Testis (tissue), 2 donors: ENCODE data around the gene ADH5.
"Not testable (repeated sequence)": the region's sequence is repeated elsewhere in the genome, so short reads cannot be mapped to it uniquely, and the experiment has no call there.

ENCODE experiments used
- POLR2A ChIP-seq: fragments of 450-650 bp; IDR thresholded peaks from one replicate; pipeline ENCODE4 v1.6.1; 2017; ENCODE audit warnings: antibody characterized with exemption, mild to moderate bottlenecking, moderate library complexity
- TF ChIP-seq, protein P1 (sequence below), 3 experiments: fragments of 450-650 bp in 2 of 3; fragments of 200-600 bp in 1 of 3; sonication (generic) in 1 of 3; IDR thresholded peaks; one replicate each; pipeline ENCODE4 v1.5.1; 2016 to 2019; ENCODE audit warnings: antibody characterized with exemption in 3 of 3, mild to moderate bottlenecking in 2 of 3, moderate library complexity in 1 of 3

DNA sequence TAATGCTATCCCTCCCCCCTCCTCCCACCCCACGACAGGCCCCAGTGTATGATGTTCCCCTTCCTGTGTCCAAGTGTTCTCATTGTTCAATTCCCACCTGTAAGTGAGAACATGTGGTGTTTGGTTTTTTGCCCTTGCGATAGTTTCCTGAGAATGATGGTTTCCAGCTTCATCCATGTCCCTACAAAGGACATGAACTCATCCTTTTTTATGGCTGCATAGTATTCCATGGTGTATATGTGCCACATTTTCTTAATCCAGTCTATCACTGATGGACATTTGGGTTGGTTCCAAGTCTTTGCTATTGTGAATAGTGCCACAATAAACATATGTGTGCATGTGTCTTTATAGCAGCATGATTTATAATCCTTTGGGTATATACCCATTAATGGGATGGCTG, 23.1 kb downstream of the ADH5 start:
- TF ChIP-seq, protein P1, sequence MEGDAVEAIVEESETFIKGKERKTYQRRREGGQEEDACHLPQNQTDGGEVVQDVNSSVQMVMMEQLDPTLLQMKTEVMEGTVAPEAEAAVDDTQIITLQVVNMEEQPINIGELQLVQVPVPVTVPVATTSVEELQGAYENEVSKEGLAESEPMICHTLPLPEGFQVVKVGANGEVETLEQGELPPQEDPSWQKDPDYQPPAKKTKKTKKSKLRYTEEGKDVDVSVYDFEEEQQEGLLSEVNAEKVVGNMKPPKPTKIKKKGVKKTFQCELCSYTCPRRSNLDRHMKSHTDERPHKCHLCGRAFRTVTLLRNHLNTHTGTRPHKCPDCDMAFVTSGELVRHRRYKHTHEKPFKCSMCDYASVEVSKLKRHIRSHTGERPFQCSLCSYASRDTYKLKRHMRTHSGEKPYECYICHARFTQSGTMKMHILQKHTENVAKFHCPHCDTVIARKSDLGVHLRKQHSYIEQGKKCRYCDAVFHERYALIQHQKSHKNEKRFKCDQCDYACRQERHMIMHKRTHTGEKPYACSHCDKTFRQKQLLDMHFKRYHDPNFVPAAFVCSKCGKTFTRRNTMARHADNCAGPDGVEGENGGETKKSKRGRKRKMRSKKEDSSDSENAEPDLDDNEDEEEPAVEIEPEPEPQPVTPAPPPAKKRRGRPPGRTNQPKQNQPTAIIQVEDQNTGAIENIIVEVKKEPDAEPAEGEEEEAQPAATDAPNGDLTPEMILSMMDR (IDR thresholded peaks at IDR 0.05): not testable (repeated sequence)
- not testable (repeated sequence) for TF ChIP-seq POLR2A
